Measurements from ENCODE around the gene PLOD3.

DNA sequence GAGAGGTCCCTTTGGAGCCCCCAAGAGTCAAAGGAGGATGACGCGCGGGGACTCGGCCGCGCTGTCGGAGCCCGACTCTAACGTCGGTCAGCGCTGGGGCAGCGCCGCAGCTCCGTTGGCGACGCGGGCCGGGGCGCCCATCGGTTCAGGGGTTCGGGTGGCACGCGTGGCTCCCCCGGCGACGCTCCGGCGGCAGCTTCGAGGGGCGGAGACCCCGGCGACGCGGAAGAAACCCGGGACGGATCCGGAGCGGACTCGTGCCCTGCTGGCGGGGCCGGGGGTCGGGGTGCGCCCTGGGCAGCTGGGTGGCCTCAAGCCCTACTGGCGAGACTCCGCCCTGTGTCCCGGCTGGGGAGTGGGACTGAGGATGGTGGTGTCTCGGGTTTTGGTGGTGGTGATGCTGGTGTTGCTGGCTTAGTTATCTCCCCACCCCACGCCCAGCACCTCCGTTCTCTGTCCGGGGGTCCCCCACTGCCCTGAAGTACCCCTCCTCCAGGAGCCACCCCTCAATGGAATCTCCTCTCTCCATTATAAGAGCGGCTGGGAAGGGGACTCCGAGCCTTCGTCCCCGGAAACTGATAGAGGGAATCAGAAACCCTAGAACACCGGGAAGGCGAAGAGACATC lies 37.1 kb downstream of the PLOD3 start, which contains the start of gene NAT16:
- no peak for TF ChIP-seq POLR2AphosphoS5 (IDR thresholded peaks at IDR 0.05; ENCODE audit: borderline replicate concordance, low read depth, low read length)
- no peak for TF ChIP-seq EZH2 (IDR thresholded peaks at IDR 0.05)
- no peak for TF ChIP-seq FOXP2 (optimal IDR thresholded peaks at IDR 0.05; ENCODE audit: control extremely low read depth, extremely low read length, insufficient read depth)
